ENCODE data around the gene EPS15. TPM values are rescaled to one million over a fixed set of nuclear protein-coding genes. Genes with fewer than 3 reads are reported as not detected.
"Not testable (repeated sequence)": the region's sequence is repeated elsewhere in the genome, so short reads cannot be mapped to it uniquely, and the experiment has no call there.

EPS15 gene
- total and polyA plus RNA-seq, 4 donors: 8.8 to 52.1 (median 19.1) TPM

- TF ChIP-seq REST (IDR thresholded peaks at IDR 0.05): no peak
- TF ChIP-seq SP1 (IDR thresholded peaks at IDR 0.05): no peak
- no peak for TF ChIP-seq JUND (IDR thresholded peaks at IDR 0.05)
- TF ChIP-seq YY1 (IDR thresholded peaks at IDR 0.05): no peak
These were observed 103.1 kb downstream of the EPS15 start (continued) for GRCh38 chr1:51415963-51416362.

- Histone ChIP-seq H3K4me1 (ENCODE audit: control insufficient read depth in 4 of 4, insufficient read depth in 4 of 4, low read length in 3 of 4) (no peaks in the 10 kb centered on the region), H3K27ac (ENCODE audit: low read depth in 1 of 2, low read length in 2 of 2) (no peak overlapping the region), H3K9ac (ENCODE audit: low read depth in 1 of 2, low read length in 2 of 2) (no peak overlapping the region), H3K4me3 (ENCODE audit: low read depth in 1 of 3, low read length in 3 of 3) (no peak overlapping the region), H3K36me3 (ENCODE audit: control insufficient read depth in 4 of 4, insufficient read depth in 3 of 4, low read depth in 1 of 4, low read length in 3 of 4) (no peaks in the 10 kb centered on the region), H3K9me3 (ENCODE audit: control insufficient read depth in 4 of 4, low read length in 3 of 4) (no peaks in the 10 kb centered on the region), H3K27me3 (ENCODE audit: control insufficient read depth in 4 of 4, insufficient read depth in 4 of 4, low read length in 3 of 4) (no peaks in the 10 kb centered on the region)
- TF ChIP-seq RAD21 (IDR thresholded peaks at IDR 0.05): no peak
- TF ChIP-seq HNF4A (conservative IDR thresholded peaks at IDR 0.05): no peak
- TF ChIP-seq NR2F2 (IDR thresholded peaks at IDR 0.05): no peak
- no peak for TF ChIP-seq RXRA (IDR thresholded peaks at IDR 0.05)
- no peak for TF ChIP-seq SP1 (IDR thresholded peaks at IDR 0.05)
- no peak for TF ChIP-seq ZBTB33 (IDR thresholded peaks at IDR 0.05)
- TF ChIP-seq TAF1 (conservative IDR thresholded peaks at IDR 0.05): no peak
- TF ChIP-seq FOXA2 (IDR thresholded peaks at IDR 0.05): no peak
- TF ChIP-seq GABPA (IDR thresholded peaks at IDR 0.05 in 1 of 2, conservative IDR thresholded peaks at IDR 0.05 in 1 of 2): no peak
- TF ChIP-seq EGR1 (IDR thresholded peaks at IDR 0.05; ENCODE audit: low read depth in 2 of 2): no peak
- TF ChIP-seq ATF3 (IDR thresholded peaks at IDR 0.05): no peak
- no peak for TF ChIP-seq YY1 (IDR thresholded peaks at IDR 0.05)
- TF ChIP-seq REST (IDR thresholded peaks at IDR 0.05): no peak
- DNase-seq (ENCODE audit: low spot score): no peak
These were observed 104.3 kb downstream of the EPS15 start for GRCh38 chr1:51414811-51415210.

GRCh38 chr1:51411820-51412219 lies 107.2 kb downstream of the EPS15 start:
- H3K9ac ChIP-seq (ENCODE audit: low read depth in 1 of 2, low read length in 2 of 2); H3K27me3 ChIP-seq (ENCODE audit: control insufficient read depth in 4 of 4, insufficient read depth in 4 of 4, low read length in 3 of 4); H3K9me3 ChIP-seq (ENCODE audit: control insufficient read depth in 4 of 4, low read length in 3 of 4); DNase-seq (ENCODE audit: low spot score); H3K27ac ChIP-seq (ENCODE audit: low read depth in 1 of 2, low read length in 2 of 2); H3K4me3 ChIP-seq (ENCODE audit: low read depth in 1 of 3, low read length in 3 of 3); H3K4me1 ChIP-seq (ENCODE audit: control insufficient read depth in 4 of 4, insufficient read depth in 4 of 4, low read length in 3 of 4): not testable (repeated sequence)
- peaks cover 4 to 23% (median 13%) of the 10 kb centered on the region in 4 donors for H3K36me3 ChIP-seq (ENCODE audit: control insufficient read depth in 4 of 4, insufficient read depth in 3 of 4, low read depth in 1 of 4, low read length in 3 of 4)
- WGBS: 94% methylated on average over 5 of the region's 5 CpGs

Data from liver (tissue), 9 donors.